Naive B cell (primary cell): Measurements from ENCODE around the gene TRAPPC4. TPM values are rescaled to one million over a fixed set of nuclear protein-coding genes. Genes with fewer than 3 reads are reported as not detected.
A peak's percentile ranks its signal among the peaks of the same experiment; 100 is the strongest.

Experiments used
- ATAC-seq, 2 donors: fragments of 150-1000 bp; cut with Tn5 transposase; 2 replicates each; pipeline ENCODE4 v1.10.0; 2021; ENCODE audit warnings: low read depth in 2 of 2, mild to moderate bottlenecking in 2 of 2, moderate library complexity in 2 of 2
- DNase-seq: peaks from one replicate; pipeline ENCODE4 v3.0.0; 2022
- H3K27ac Mint-ChIP-seq, 6 donors: one replicate each; pipeline ENCODE4 v1.8.0; 2020 to 2022; ENCODE audit warnings: mild to moderate bottlenecking in 6 of 6, mixed read lengths in 6 of 6, moderate library complexity in 5 of 6, inconsistent platforms in 2 of 6
- H3K27me3 Mint-ChIP-seq, 3 donors: one replicate each; pipeline ENCODE4 v1.8.0; 2021 to 2022; ENCODE audit warnings: mixed read lengths in 3 of 3, mild to moderate bottlenecking in 1 of 3
- H3K36me3 Mint-ChIP-seq, 2 donors: one replicate each; pipeline ENCODE4 v1.8.0; 2020 to 2022; ENCODE audit warnings: mixed read lengths in 2 of 2, inconsistent platforms in 1 of 2, mild to moderate bottlenecking in 1 of 2
- H3K4me1 Mint-ChIP-seq, 3 donors: one replicate each; pipeline ENCODE4 v1.8.0; 2020 to 2022; ENCODE audit warnings: mixed read lengths in 3 of 3, inconsistent platforms in 1 of 3, mild to moderate bottlenecking in 1 of 3, moderate library complexity in 1 of 3
- H3K4me3 Mint-ChIP-seq, 8 donors: one replicate each; pipeline ENCODE4 v1.8.0; 2020 to 2022; ENCODE audit warnings: mild to moderate bottlenecking in 8 of 8, mixed read lengths in 8 of 8, moderate library complexity in 8 of 8, inconsistent platforms in 2 of 8
- H3K9me3 Mint-ChIP-seq, 7 donors: one replicate each; pipeline ENCODE4 v1.8.0; 2020 to 2022; ENCODE audit warnings: mixed read lengths in 7 of 7, mild to moderate bottlenecking in 5 of 7, inconsistent platforms in 2 of 7, moderate library complexity in 1 of 7
- polyA plus RNA-seq, 6 donors: library from polyadenylated mRNA; unstranded; fragments of 300-500 nt; fragmentation: Illumina TruSeq; gene quantifications; one replicate each; pipeline ENCODE4 v1.2.3, GENCODE V29; 2021; ENCODE audit warnings: low read depth in 6 of 6

The TRAPPC4 gene
- polyA plus RNA-seq, 6 donors from 2014 or later = 45.6 to 103 (median 73.6) TPM

DNA sequence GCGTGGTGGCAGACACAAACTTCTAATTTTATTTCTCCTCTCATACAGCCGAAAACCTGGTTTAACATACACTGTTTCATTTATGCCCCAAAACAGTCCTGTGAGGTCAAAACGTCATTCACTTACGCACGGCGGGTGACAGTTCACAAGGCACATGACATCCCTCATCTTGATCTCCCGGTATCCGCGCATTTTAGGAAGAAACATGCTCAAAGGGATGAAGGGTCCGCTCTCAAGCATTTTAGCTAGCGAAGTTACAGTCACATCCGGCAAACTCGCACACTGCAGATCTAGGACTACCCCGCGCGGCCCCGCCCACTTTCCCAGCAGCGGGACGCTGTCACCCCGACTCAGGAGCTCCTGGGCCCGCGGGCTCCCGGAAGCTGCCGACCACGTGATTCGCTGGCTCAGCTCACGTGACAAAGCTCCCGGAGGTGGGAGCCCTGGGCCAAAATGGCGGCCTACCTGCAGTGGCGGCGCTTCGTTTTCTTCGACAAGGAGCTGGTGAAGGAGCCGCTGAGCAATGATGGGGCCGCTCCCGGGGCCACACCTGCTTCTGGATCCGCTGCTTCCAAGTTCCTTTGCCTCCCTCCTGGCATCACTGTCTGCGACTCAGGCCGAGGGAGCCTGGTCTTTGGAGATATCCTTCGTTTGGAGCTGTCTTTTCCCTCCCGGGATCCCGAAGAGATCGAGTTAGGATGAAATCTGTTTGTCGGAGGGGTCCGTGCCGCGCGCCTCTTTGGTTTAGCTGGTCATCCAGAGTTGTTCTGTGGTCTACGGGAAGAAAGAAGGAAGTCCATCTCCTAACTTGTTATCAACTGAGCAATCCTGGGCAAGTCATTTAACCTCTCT is 49.0 kb downstream of the TRAPPC4 start, which contains the start of gene VPS11:
Gene VPS11 (plus strand): TSS at position 448 of the 852 bp plus-strand sequence. CDS start 6 bp downstream, at position 454.
- peaks cover 1 to 6% of the 10 kb centered on the region in 2 donors for H3K36me3 Mint-ChIP-seq
- peak within 1 kb of the TSS; percentile 87 to 98 (median 96) for H3K4me3 Mint-ChIP-seq
- H3K4me1 Mint-ChIP-seq = peaks cover 19 to 48% (median 38%) of the 10 kb centered on the region in 3 donors
- H3K9me3 Mint-ChIP-seq = no peaks in the 10 kb centered on the region
- H3K27ac Mint-ChIP-seq = peak within 1 kb of the TSS; percentile 98 to 99 (median 99)
- DNase-seq (peak; percentile 95), ATAC-seq (peak; percentile 92 to 93)
- H3K27me3 Mint-ChIP-seq = no peaks in the 10 kb centered on the region

Other genes starting within 250 kb of the TRAPPC4 start
- 100 to 1,000 TPM in 5 of 6 donors, 10 to 100 TPM in 1; 71.3 to 140 (median 124) TPM for gene DDX6, start 227.6 kb upstream of the TRAPPC4 start, polyA plus RNA-seq
- gene CXCR5, start 134.9 kb upstream of the TRAPPC4 start, polyA plus RNA-seq = 100 to 1,000 TPM; 101 to 157 (median 116) TPM
- gene BCL9L, start 92.8 kb upstream of the TRAPPC4 start, polyA plus RNA-seq = 1 to 10 TPM in 2 of 6 donors, under 1 TPM in 3, not detected in 1; 0.50 to 3.2 (median 0.75) TPM
- under 1 TPM in 3 of 6 donors, not detected in 3; 0.33 to 0.43 (median 0.35) TPM for gene UPK2, start 62.5 kb upstream of the TRAPPC4 start, polyA plus RNA-seq
- gene FOXR1, start 47.0 kb upstream of the TRAPPC4 start, polyA plus RNA-seq = not detected
- gene CENATAC, start 20.6 kb upstream of the TRAPPC4 start, polyA plus RNA-seq = 10 to 100 TPM in 5 of 6 donors, 1 to 10 TPM in 1; 9.5 to 21.7 (median 12.3) TPM
- gene RPS25, start 423 bp upstream of the TRAPPC4 start, polyA plus RNA-seq = 1,000 to 10,000 TPM; 3,707 to 5,692 (median 4,418) TPM
- 10 to 100 TPM in 4 of 6 donors, 1 to 10 TPM in 2; 8.1 to 12.8 (median 11.1) TPM for gene SLC37A4, start 12.1 kb downstream of the TRAPPC4 start, polyA plus RNA-seq
- gene HYOU1, start 38.4 kb downstream of the TRAPPC4 start, polyA plus RNA-seq = 10 to 100 TPM in 5 of 6 donors, 1 to 10 TPM in 1; 7.1 to 13.4 (median 12.5) TPM
- gene VPS11, start 49.1 kb downstream of the TRAPPC4 start, polyA plus RNA-seq = 10 to 100 TPM; 36.7 to 50.0 (median 46.2) TPM
- gene HMBS, start 66.1 kb downstream of the TRAPPC4 start, polyA plus RNA-seq = 10 to 100 TPM; 11.7 to 26.8 (median 16.4) TPM
- 10 to 100 TPM; 29.7 to 61.6 (median 34.5) TPM for gene DPAGT1, start 83.1 kb downstream of the TRAPPC4 start, polyA plus RNA-seq
- gene C2CD2L, start 88.6 kb downstream of the TRAPPC4 start, polyA plus RNA-seq = 1 to 10 TPM in 5 of 6 donors, under 1 TPM in 1; 0.55 to 3.8 (median 2.0) TPM
- 10 to 100 TPM in 3 of 6 donors, 1 to 10 TPM in 3; 7.0 to 19.3 (median 9.9) TPM for gene HINFP, start 102.8 kb downstream of the TRAPPC4 start, polyA plus RNA-seq
- gene ABCG4, start 130.3 kb downstream of the TRAPPC4 start, polyA plus RNA-seq = not detected
- 1 to 10 TPM; 2.1 to 4.1 (median 2.8) TPM for gene NLRX1, start 150.0 kb downstream of the TRAPPC4 start, polyA plus RNA-seq
- not detected for gene NHERF4, start 166.7 kb downstream of the TRAPPC4 start, polyA plus RNA-seq
- gene CBL, start 187.6 kb downstream of the TRAPPC4 start, polyA plus RNA-seq = 10 to 100 TPM in 5 of 6 donors, 1 to 10 TPM in 1; 8.3 to 22.0 (median 14.4) TPM